Measurements from ENCODE around the gene RHCG.

Gene RHCG

GRCh38 chr15:89483079-89483478 lies 13.3 kb downstream of the RHCG start:
- no peak for TF ChIP-seq CTCF (IDR thresholded peaks at IDR 0.05; ENCODE audit: poor library complexity, severe bottlenecking)
- Histone ChIP-seq H3K4me3 (ENCODE audit: severe bottlenecking) (no peak overlapping the region), H3K27ac (ENCODE audit: poor library complexity, severe bottlenecking) (no peak overlapping the region), H3K36me3 (ENCODE audit: low read depth) (no peaks in the 10 kb centered on the region), H3K4me1 (ENCODE audit: insufficient read depth, poor library complexity, severe bottlenecking) (no peaks in the 10 kb centered on the region), H3K9me3 (ENCODE audit: severe bottlenecking) (no peaks in the 10 kb centered on the region), H3K27me3 (ENCODE audit: insufficient read depth, poor library complexity, severe bottlenecking) (no peaks in the 10 kb centered on the region)
- no peak for DNase-seq (ENCODE audit: low spot score)
- no peak for ATAC-seq (ENCODE audit: low read depth)

GRCh38 chr15:89482139-89482538 lies 14.2 kb downstream of the RHCG start:
- no peaks in the 10 kb centered on the region for H3K36me3 ChIP-seq (ENCODE audit: low read depth)
- H3K27ac ChIP-seq (ENCODE audit: poor library complexity, severe bottlenecking), result no peak overlapping the region
- H3K4me1 ChIP-seq (ENCODE audit: insufficient read depth, poor library complexity, severe bottlenecking), result no peaks in the 10 kb centered on the region
- TF ChIP-seq CTCF (IDR thresholded peaks at IDR 0.05; ENCODE audit: poor library complexity, severe bottlenecking), result no peak
- DNase-seq (ENCODE audit: low spot score), result no peak
- H3K27me3 ChIP-seq (ENCODE audit: insufficient read depth, poor library complexity, severe bottlenecking), result no peaks in the 10 kb centered on the region
- no peak overlapping the region for H3K4me3 ChIP-seq (ENCODE audit: severe bottlenecking)
- ATAC-seq (ENCODE audit: low read depth), result no peak
- no peaks in the 10 kb centered on the region for H3K9me3 ChIP-seq (ENCODE audit: severe bottlenecking)

- no peak for TF ChIP-seq CTCF (IDR thresholded peaks at IDR 0.05; ENCODE audit: poor library complexity, severe bottlenecking)
- ATAC-seq (ENCODE audit: low read depth), result no peak
- DNase-seq (ENCODE audit: low spot score), result no peak
- Histone ChIP-seq H3K27me3 (ENCODE audit: insufficient read depth, poor library complexity, severe bottlenecking) (no peaks in the 10 kb centered on the region), H3K4me1 (ENCODE audit: insufficient read depth, poor library complexity, severe bottlenecking) (no peaks in the 10 kb centered on the region), H3K4me3 (ENCODE audit: severe bottlenecking) (no peak overlapping the region), H3K9me3 (ENCODE audit: severe bottlenecking) (no peaks in the 10 kb centered on the region), H3K27ac (ENCODE audit: poor library complexity, severe bottlenecking) (no peak overlapping the region), H3K36me3 (ENCODE audit: low read depth) (no peaks in the 10 kb centered on the region)
Observed at GRCh38 chr15:89480505-89480904, 15.9 kb downstream of the RHCG start.

GRCh38 chr15:89479173-89479572 lies 17.2 kb downstream of the RHCG start:
- DNase-seq (ENCODE audit: low spot score) (no peak), ATAC-seq (ENCODE audit: low read depth) (no peak)
- no peaks in the 10 kb centered on the region for H3K4me1 ChIP-seq (ENCODE audit: insufficient read depth, poor library complexity, severe bottlenecking)
- H3K9me3 ChIP-seq (ENCODE audit: severe bottlenecking), result no peaks in the 10 kb centered on the region
- no peaks in the 10 kb centered on the region for H3K36me3 ChIP-seq (ENCODE audit: low read depth)
- no peak overlapping the region for H3K4me3 ChIP-seq (ENCODE audit: severe bottlenecking)
- H3K27me3 ChIP-seq (ENCODE audit: insufficient read depth, poor library complexity, severe bottlenecking), result no peaks in the 10 kb centered on the region
- TF ChIP-seq CTCF (IDR thresholded peaks at IDR 0.05; ENCODE audit: poor library complexity, severe bottlenecking), result no peak
- H3K27ac ChIP-seq (ENCODE audit: poor library complexity, severe bottlenecking), result no peak overlapping the region

- H3K27ac ChIP-seq (ENCODE audit: poor library complexity, severe bottlenecking), result no peak overlapping the region
- TF ChIP-seq CTCF (IDR thresholded peaks at IDR 0.05; ENCODE audit: poor library complexity, severe bottlenecking), result no peak
- H3K27me3 ChIP-seq (ENCODE audit: insufficient read depth, poor library complexity, severe bottlenecking), result no peaks in the 10 kb centered on the region
- H3K4me1 ChIP-seq (ENCODE audit: insufficient read depth, poor library complexity, severe bottlenecking), result no peaks in the 10 kb centered on the region
- H3K4me3 ChIP-seq (ENCODE audit: severe bottlenecking), result no peak overlapping the region
- DNase-seq (ENCODE audit: low spot score) (no peak), ATAC-seq (ENCODE audit: low read depth) (no peak)
- H3K9me3 ChIP-seq (ENCODE audit: severe bottlenecking), result no peaks in the 10 kb centered on the region
- H3K36me3 ChIP-seq (ENCODE audit: low read depth), result no peaks in the 10 kb centered on the region
Observed at GRCh38 chr15:89477411-89478242, 18.8 kb downstream of the RHCG start.

Data from RWPE2 (cell line).